Suprapubic skin (tissue), 4 donors: ENCODE results near the gene CLEC9A. TPM values are rescaled to one million over a fixed set of nuclear protein-coding genes. Genes with fewer than 3 reads are reported as not detected.
A peak's percentile ranks its signal among the peaks of the same experiment; 100 is the strongest.

Experiments used
- DNase-seq, 2 donors: peaks; one replicate each; pipeline ENCODE4 v3.0.0-alpha.2; 2019; ENCODE audit warnings: low spot score in 2 of 2
- H3K27ac ChIP-seq: fragments of 200-600 bp; sonication (generic); one replicate; pipeline ENCODE4 v1.5.1; 2019
- H3K27me3 ChIP-seq: fragments of 200-600 bp; sonication (generic); one replicate; pipeline ENCODE4 v1.5.1; 2019
- H3K36me3 ChIP-seq: fragments of 200-600 bp; sonication (generic); one replicate; pipeline ENCODE4 v1.5.1; 2019
- H3K4me1 ChIP-seq: fragments of 200-600 bp; sonication (generic); one replicate; pipeline ENCODE4 v1.5.1; 2019
- H3K4me3 ChIP-seq: fragments of 200-600 bp; sonication (generic); one replicate; pipeline ENCODE4 v1.5.1; 2019; ENCODE audit warnings: mild to moderate bottlenecking
- H3K9me3 ChIP-seq: fragments of 200-600 bp; sonication (generic); one replicate; pipeline ENCODE4 v1.5.1; 2019
- EP300 ChIP-seq: sonication (generic); formaldehyde crosslinking; IDR thresholded peaks from one replicate; pipeline ENCODE4 v1.6.1; 2017; ENCODE audit warnings: antibody characterized with exemption
- POLR2A ChIP-seq, 2 donors: fragments of 450-650 bp; IDR thresholded peaks; one replicate each; pipeline ENCODE4 v1.6.1; 2017; ENCODE audit warnings: antibody characterized with exemption in 2 of 2, mild to moderate bottlenecking in 2 of 2, moderate library complexity in 2 of 2
- POLR2AphosphoS5 ChIP-seq, 3 donors: sonication (generic); formaldehyde crosslinking; IDR thresholded peaks; one replicate each; pipeline ENCODE4 v1.6.1; 2017; ENCODE audit warnings: antibody characterized with exemption in 3 of 3
- WGBS: methylation state at CpG from one replicate; pipeline ENCODE4 v1.1.5; 2018; 5-methylcytosine and 5-hydroxymethylcytosine counted together
- total RNA-seq, 4 donors: library from RNA; depleted of rRNA; stranded (reverse); fragments of >200 nt; gene quantifications; one replicate each; pipeline ENCODE4 v1.1.0, GENCODE V29; 2016
- TF ChIP-seq, protein P1 (sequence below), 2 donors: fragments of 200-600 bp in 1 of 2; fragments of 450-650 bp in 1 of 2; sonication (generic) in 1 of 2; IDR thresholded peaks; one replicate each; pipeline ENCODE4 v1.5.1; 2016 to 2019; ENCODE audit warnings: antibody characterized with exemption in 2 of 2, mild to moderate bottlenecking in 1 of 2, moderate library complexity in 1 of 2

Gene CLEC9A
- total RNA-seq, 4 donors from 2014 or later: not detected

GRCh38 chr12:10088955-10089900 is 58.7 kb downstream of the CLEC9A start:
- Histone ChIP-seq H3K4me1 (no peaks in the 10 kb centered on the region), H3K27me3 (no peaks in the 10 kb centered on the region), H3K27ac (no peak overlapping the region), H3K9me3 (peaks cover 1% of the 10 kb centered on the region), H3K36me3 (no peaks in the 10 kb centered on the region), H3K4me3 (no peak overlapping the region)
- no peak for DNase-seq
- TF ChIP-seq EP300 (no peak), POLR2AphosphoS5 (IDR thresholded peaks at IDR 0.05) (no peak), POLR2A (IDR thresholded peaks at IDR 0.05) (no peak)
- TF ChIP-seq, protein P1, sequence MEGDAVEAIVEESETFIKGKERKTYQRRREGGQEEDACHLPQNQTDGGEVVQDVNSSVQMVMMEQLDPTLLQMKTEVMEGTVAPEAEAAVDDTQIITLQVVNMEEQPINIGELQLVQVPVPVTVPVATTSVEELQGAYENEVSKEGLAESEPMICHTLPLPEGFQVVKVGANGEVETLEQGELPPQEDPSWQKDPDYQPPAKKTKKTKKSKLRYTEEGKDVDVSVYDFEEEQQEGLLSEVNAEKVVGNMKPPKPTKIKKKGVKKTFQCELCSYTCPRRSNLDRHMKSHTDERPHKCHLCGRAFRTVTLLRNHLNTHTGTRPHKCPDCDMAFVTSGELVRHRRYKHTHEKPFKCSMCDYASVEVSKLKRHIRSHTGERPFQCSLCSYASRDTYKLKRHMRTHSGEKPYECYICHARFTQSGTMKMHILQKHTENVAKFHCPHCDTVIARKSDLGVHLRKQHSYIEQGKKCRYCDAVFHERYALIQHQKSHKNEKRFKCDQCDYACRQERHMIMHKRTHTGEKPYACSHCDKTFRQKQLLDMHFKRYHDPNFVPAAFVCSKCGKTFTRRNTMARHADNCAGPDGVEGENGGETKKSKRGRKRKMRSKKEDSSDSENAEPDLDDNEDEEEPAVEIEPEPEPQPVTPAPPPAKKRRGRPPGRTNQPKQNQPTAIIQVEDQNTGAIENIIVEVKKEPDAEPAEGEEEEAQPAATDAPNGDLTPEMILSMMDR (IDR thresholded peaks at IDR 0.05): no peak
- 65% methylated on average over 8 of the region's 8 CpGs for WGBS

DNA sequence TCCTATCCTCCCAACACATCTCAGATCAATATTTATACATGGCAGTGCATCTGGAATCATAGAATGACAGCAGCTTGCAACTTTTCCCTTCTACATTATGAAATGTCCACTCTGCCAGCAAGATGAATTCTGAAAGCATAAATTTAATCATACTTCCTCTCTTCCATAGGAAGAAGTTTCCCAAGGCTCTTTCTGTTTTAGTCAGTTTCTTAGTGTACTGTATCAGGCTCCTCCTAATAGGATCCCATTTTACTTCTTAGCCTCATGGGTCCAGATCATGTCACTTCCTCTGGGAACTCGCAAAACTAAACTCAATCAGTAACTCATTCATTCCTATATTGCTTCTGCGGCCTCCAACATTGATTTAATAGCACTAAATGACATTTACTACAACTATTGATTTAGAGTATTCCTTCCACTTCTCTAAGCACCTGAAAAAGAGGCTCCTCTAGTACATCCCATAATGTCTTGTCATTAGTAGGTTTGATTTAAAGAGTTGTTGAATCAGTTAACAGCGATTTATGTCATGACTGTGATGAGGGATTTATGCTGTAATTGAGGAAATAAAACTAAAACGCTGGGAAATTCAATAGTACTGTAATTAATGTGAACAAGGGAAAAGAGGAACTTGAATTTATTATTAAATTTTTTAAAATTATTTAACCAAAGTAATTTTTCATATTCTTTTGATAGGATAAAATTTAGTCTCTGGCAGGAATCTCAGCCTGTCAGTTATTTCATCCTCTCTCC is 64.3 kb downstream of the CLEC9A start:
- no peaks in the 10 kb centered on the region for H3K27me3 ChIP-seq
- no peak overlapping the region for H3K4me3 ChIP-seq
- no peak for DNase-seq
- H3K27ac ChIP-seq: no peak overlapping the region
- TF ChIP-seq EP300: no peak
- TF ChIP-seq, protein P1 (IDR thresholded peaks at IDR 0.05): no peak
- TF ChIP-seq POLR2AphosphoS5 (IDR thresholded peaks at IDR 0.05): no peak
- TF ChIP-seq POLR2A (IDR thresholded peaks at IDR 0.05): no peak
- 59% methylated on average over 4 of the region's 4 CpGs for WGBS
- H3K36me3 ChIP-seq: no peaks in the 10 kb centered on the region
- no peaks in the 10 kb centered on the region for H3K9me3 ChIP-seq
- no peaks in the 10 kb centered on the region for H3K4me1 ChIP-seq

- WGBS: 85% methylated on average over 3 of the region's 3 CpGs
- TF ChIP-seq, protein P1 (IDR thresholded peaks at IDR 0.05): no peak
- TF ChIP-seq POLR2A (IDR thresholded peaks at IDR 0.05): no peak
- no peak for TF ChIP-seq POLR2AphosphoS5 (IDR thresholded peaks at IDR 0.05)
- no peak for TF ChIP-seq EP300
- Histone ChIP-seq H3K4me3 (peak overlapping the region; percentile 18), H3K27ac (no peak overlapping the region), H3K9me3 (no peaks in the 10 kb centered on the region), H3K27me3 (no peaks in the 10 kb centered on the region), H3K4me1 (peaks cover 10% of the 10 kb centered on the region), H3K36me3 (no peaks in the 10 kb centered on the region)
- DNase-seq: no peak
Observed at GRCh38 chr12:10095971-10096370, 65.5 kb downstream of the CLEC9A start.

DNA sequence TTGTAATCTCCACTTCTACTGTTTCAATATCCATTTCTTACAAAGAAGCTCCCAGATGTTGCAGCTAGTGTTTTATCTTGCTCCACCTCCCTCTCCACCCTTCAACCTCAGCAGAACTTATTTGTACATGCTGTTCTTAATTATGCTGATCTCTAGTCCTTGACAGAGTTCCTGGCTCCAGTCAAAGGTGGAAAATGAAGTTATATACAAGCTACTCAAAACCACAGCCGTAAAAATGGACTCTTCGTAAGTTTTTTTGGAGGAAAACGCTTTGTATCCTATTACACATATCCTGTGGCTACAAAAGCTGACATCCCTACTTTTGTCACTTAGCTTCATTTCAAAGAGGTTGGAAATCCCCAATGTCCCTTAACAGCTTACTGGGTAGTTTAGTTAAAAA is 67.0 kb downstream of the CLEC9A start:
- Histone ChIP-seq H3K4me1 (peaks cover 24% of the 10 kb centered on the region), H3K27me3 (no peaks in the 10 kb centered on the region), H3K9me3 (no peaks in the 10 kb centered on the region), H3K4me3 (peak overlapping the region; percentile 18), H3K27ac (peak overlapping the region; percentile 24), H3K36me3 (no peaks in the 10 kb centered on the region)
- 51% methylated on average over 3 of the region's 3 CpGs for WGBS
- TF ChIP-seq EP300: no peak
- no peak for TF ChIP-seq POLR2AphosphoS5 (IDR thresholded peaks at IDR 0.05)
- TF ChIP-seq, protein P1 (IDR thresholded peaks at IDR 0.05): no peak
- TF ChIP-seq POLR2A (IDR thresholded peaks at IDR 0.05): no peak
- DNase-seq: no peak

GRCh38 chr12:10098791-10099190 is 68.3 kb downstream of the CLEC9A start, which contains the start of gene CLEC1A:
TSS of gene CLEC1A (minus strand) at chr12:10098985. CDS start at chr12:10098922, 63 bp downstream.
- H3K27me3 ChIP-seq: no peaks in the 10 kb centered on the region
- H3K4me3 ChIP-seq: peak within 1 kb of the TSS; percentile 18
- H3K27ac ChIP-seq: peak within 1 kb of the TSS; percentile 51
- TF ChIP-seq POLR2A (IDR thresholded peaks at IDR 0.05): no peak
- peak in 1 of 3 donors; percentile 46 for TF ChIP-seq POLR2AphosphoS5 (IDR thresholded peaks at IDR 0.05)
- H3K36me3 ChIP-seq: no peaks in the 10 kb centered on the region
- peaks cover 24% of the 10 kb centered on the region for H3K4me1 ChIP-seq
- WGBS: 56% methylated on average over 10 of the region's 10 CpGs
- H3K9me3 ChIP-seq: no peaks in the 10 kb centered on the region
- no peak for DNase-seq
